ENCODE data around the gene CYB561D1.

DNA sequence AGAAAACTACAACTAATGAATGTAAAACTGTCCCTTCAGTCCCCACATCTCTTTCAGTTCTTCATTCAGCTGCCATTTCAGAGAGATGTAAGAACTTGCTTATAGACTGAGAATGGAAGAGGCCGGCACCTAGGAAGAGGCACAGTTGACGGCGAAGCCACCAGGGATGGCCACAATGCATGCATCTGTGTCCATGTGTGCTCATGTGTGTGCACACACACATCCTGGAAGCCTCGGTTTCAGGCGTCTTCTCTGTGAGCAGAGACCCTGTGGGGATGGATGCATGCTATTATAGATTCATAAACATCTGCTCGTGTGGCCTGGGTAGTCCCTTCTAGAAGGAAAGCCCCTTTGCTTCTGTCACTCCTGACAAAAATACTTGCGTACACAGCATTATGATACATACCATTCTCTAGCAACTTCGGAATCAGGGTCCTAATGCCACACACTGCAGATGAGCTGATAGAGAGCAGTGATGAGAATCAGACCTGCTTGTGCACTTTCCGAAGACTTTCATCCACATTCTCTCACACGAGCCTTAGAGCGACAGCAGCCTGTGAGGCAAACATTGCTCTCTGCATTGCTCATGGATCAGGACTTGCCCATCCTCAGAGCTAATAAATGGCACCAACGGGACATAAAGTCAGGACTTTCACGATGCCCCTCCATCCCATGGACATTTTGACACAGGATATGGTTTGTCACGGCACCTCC lies 33.4 kb downstream of the CYB561D1 start:
- no peak for TF ChIP-seq HDGF (IDR thresholded peaks at IDR 0.05; ENCODE audit: borderline replicate concordance)
- no peak for TF ChIP-seq BHLHE40 (IDR thresholded peaks at IDR 0.05; ENCODE audit: borderline replicate concordance)
- no peak for TF ChIP-seq FOXK2 (IDR thresholded peaks at IDR 0.05)
- no peak for TF ChIP-seq FOXM1 (IDR thresholded peaks at IDR 0.05; ENCODE audit: borderline replicate concordance)
- TF ChIP-seq CTBP1 (IDR thresholded peaks at IDR 0.05; ENCODE audit: borderline replicate concordance), result no peak
- no peak for TF ChIP-seq ZNF384 (IDR thresholded peaks at IDR 0.05)
- no peak for TF ChIP-seq ELF4 (IDR thresholded peaks at IDR 0.05)
- TF ChIP-seq SUZ12 (IDR thresholded peaks at IDR 0.05), result no peak
